SK-N-SH treated with all-trans-retinoic acid at 6 μM for 48 hours (cell line): Measurements from ENCODE around the gene ARHGAP30.

Source experiments
- ARNTL ChIP-seq: fragments of 450-650 bp; formaldehyde crosslinking; IDR thresholded peaks from 2 replicates; pipeline ENCODE4 v1.5.0; 2020; ENCODE audit warnings: low read depth, mild to moderate bottlenecking, moderate library complexity, borderline replicate concordance
- OSR1 ChIP-seq: fragments of 250-450 bp; sonication (Bioruptor Pico); IDR thresholded peaks from 2 replicates; pipeline ENCODE4 v1.8.0; 2022; ENCODE audit warnings: moderate library complexity, mild to moderate bottlenecking, inconsistent platforms
- TCF4 ChIP-seq: fragments of 250-450 bp; sonication (Bioruptor Pico); IDR thresholded peaks from 2 replicates; pipeline ENCODE4 v1.8.0; 2021; ENCODE audit warnings: mild to moderate bottlenecking, moderate library complexity, borderline replicate concordance
- ZFP3 ChIP-seq: fragments of 250-450 bp; sonication (Bioruptor Pico); IDR thresholded peaks from 2 replicates; pipeline ENCODE4 v1.5.0; 2020; ENCODE audit warnings: mild to moderate bottlenecking, moderate library complexity
- ZFP30 ChIP-seq: fragments of 450-650 bp; formaldehyde crosslinking; IDR thresholded peaks from 2 replicates; pipeline ENCODE4 v1.5.0; 2022; ENCODE audit warnings: mild to moderate bottlenecking, moderate library complexity
- TF ChIP-seq, protein P1 (sequence below): fragments of 250-450 bp; sonication (Bioruptor Pico); IDR thresholded peaks from 2 replicates; pipeline ENCODE4 v1.8.0; 2020; ENCODE audit warnings: mild to moderate bottlenecking, moderate library complexity, borderline replicate concordance

DNA sequence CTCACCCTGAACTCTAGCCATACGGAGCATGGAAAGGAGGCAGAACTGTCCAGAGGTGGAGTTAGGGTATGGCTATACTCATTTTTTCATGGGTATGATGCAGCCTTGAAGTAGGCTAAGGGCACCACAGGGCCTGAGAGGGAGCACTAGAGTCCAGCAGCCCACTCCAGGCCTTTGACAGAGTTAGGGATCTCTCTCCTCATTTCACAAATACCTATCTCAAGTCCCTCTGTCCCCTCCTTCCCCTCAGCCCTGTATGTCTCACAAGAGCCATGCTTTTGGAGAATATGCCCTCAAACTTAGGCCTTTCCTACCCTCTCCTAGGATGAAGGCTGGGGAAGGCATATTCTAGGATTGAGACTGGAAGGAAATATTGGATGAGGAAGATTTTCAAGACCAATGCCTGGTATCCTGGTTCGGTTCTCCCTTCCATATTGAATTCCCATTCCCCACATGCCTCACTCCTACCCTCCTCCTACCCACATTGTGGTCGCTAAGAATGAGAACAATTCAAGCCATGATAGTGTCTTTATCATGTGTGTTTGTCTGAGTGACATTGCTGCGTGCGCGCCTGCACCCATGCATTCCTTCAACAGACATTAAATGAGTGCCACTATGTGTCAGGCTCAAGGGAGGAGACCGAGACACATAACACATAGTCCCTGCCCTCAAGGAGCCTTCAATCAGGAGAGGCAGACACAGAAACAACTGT is 22.3 kb upstream of the ARHGAP30 start:
- TF ChIP-seq OSR1 (CRISPR knock-in tag) = no peak
- TF ChIP-seq, protein P1, sequence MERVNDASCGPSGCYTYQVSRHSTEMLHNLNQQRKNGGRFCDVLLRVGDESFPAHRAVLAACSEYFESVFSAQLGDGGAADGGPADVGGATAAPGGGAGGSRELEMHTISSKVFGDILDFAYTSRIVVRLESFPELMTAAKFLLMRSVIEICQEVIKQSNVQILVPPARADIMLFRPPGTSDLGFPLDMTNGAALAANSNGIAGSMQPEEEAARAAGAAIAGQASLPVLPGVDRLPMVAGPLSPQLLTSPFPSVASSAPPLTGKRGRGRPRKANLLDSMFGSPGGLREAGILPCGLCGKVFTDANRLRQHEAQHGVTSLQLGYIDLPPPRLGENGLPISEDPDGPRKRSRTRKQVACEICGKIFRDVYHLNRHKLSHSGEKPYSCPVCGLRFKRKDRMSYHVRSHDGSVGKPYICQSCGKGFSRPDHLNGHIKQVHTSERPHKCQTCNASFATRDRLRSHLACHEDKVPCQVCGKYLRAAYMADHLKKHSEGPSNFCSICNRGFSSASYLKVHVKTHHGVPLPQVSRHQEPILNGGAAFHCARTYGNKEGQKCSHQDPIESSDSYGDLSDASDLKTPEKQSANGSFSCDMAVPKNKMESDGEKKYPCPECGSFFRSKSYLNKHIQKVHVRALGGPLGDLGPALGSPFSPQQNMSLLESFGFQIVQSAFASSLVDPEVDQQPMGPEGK (CRISPR knock-in tag) = no peak
- no peak for TF ChIP-seq ZFP3 (CRISPR knock-in tag)
- TF ChIP-seq ZFP30 (CRISPR knock-in tag) = no peak
- no peak for TF ChIP-seq TCF4 (CRISPR knock-in tag)
- TF ChIP-seq ARNTL (CRISPR knock-in tag) = no peak
